Retina (tissue), 1 donor: ENCODE results near the gene PLEKHG3.

Source experiments
- DNase-seq: peaks from one replicate; pipeline ENCODE4 v3.0.0-alpha.2; 2016

The PLEKHG3 gene

DNA sequence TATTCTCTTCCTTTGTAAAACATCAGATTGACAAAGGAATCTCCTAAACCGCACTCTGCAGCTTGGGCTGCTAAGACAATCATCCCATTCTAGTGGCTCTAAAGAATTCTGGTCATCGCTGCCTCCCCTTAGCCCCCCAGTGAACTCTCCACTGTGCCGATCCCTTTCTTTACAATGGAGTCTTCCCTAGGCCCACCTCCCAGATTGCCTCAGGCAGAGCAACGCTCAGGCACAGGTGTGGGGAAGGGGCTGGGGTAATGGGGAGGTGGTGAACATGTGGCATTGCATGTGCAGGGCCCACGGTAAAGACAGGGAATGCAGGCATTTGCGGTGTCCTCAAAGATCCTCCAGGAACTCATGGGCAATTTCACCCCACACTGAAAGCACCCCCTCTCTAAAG is 86.3 kb downstream of the PLEKHG3 start:
- DNase-seq: no peak

DNA sequence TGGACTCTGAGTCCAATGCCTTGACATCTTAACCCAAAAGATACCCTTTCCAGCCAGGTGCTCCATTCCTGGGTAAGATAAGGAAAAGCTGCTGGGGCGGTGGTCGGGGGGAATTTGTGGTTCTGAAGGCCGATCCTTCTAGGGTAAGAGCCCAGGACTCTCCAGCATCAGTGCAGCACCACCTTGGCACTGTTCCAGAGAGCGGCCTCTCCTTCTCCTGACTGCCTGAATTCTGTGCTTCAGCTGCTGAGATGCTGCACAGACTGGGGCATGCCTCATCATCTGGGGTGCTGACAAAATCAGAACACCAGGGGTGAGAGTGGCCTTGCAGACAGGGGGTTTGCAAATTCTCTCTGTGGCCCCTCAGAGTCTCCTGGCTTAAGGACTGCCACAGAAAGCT is 88.0 kb downstream of the PLEKHG3 start:
- no peak for DNase-seq

DNA sequence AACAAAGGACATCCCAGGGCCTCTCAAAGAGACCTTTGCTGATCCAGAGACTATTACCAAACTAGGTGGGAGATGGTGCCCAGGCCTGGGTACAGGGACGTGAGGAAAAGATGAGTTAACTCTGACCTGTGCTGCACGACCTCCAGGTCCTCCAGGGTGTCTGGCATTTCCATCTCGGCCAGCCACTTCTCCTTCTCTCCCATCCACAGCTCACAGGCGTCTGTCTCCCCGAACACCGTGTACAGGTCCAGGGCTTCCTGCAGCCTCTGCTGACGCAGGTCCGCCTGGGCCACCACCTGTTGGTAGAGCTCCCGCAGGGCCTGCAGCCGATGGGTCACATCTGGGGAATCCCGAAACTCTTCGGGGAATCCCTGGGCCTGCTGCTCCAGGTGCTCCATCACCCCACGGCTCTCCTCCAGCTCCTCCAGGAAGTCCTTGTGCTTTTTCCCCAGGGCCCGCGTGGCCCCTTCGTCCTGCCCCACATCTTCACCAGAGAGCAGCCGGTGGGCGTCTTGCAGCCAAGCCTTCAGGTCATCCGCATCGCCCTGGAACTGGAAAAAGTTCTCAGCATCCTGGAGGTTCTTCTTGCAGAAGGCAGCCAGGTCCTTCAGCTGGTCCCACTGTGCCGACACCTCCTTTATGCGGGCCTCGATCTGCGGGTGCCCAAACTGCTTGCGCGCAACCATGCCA is 88.8 kb downstream of the PLEKHG3 start:
- DNase-seq: no peak

DNA sequence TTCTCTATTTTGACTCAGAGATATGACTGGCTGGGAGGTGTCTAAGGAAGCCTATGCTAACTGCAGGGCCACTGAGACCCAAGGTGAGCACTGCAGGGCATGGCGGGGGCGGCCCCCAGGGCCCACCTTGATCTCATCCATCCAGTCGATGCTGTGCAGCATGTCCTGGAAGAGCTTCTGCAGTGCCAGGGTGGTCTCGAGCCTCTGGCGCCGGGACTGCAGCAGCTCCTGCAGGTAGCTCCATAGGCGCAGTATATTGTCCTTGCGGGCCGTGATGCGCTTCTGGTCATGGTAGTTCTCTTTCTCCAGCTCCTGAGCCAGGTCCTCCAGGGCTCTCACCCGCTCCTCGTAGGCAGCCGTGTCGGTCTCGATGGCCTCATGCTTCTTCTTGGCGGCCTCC is 91.0 kb downstream of the PLEKHG3 start:
- DNase-seq: no peak

GRCh38 chr14:64795921-64796320 is 91.7 kb downstream of the PLEKHG3 start:
- no peak for DNase-seq

- no peak for DNase-seq
These were observed 92.1 kb downstream of the PLEKHG3 start for GRCh38 chr14:64796369-64796768.

DNA sequence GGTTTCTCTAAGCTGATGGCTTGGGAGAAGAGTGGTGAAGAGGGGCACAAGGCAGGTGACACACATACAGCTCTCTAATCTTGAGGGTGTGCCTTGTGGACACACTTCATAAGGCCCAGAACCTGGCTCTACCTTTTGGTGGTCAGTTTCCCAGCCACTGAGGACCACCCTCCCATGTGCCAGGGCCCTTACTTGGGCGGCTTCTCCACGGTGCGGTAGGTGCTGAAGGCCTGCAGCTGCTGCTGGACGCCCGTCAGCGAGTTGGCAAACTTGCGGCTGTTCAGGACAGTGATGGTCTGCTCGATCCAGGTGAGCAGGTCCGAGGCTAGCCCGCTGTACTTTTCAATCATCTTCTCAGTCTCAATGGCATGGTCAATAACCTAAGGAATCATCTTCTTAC is 95.3 kb downstream of the PLEKHG3 start:
- no peak for DNase-seq
